NCI-H1092 (cell line): ENCODE measurements around the gene AK2.

Experiments
- DNase-seq: peaks from one replicate; lab custom pipeline; 2025; lab: John Stamatoyannopoulos, UW

The AK2 gene

GRCh38 chr1:32971576-32971975, 65.1 kb downstream of the AK2 start:
- DNase-seq: no peak

GRCh38 chr1:32971156-32971555, 65.5 kb downstream of the AK2 start:
- no peak for DNase-seq

DNA sequence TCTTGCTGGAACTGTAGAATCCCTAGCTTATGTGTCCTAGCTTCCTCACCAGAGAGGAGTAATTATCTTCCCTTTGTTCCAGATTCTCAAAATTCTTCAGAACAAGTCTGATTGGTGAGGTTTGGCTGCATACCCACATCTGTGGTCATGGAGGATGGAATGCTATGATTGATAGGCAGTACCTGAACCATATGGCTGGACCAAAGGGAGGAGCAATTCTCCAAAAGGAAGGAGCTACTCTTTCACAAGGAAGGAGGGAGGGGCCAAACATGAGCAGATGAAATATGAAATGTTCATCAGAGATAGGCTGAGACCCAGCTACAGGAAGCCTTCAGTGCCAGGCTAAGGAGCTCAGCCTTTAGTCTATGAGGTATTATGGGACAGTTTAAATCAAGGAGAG, 67.1 kb downstream of the AK2 start:
- DNase-seq: no peak

DNA sequence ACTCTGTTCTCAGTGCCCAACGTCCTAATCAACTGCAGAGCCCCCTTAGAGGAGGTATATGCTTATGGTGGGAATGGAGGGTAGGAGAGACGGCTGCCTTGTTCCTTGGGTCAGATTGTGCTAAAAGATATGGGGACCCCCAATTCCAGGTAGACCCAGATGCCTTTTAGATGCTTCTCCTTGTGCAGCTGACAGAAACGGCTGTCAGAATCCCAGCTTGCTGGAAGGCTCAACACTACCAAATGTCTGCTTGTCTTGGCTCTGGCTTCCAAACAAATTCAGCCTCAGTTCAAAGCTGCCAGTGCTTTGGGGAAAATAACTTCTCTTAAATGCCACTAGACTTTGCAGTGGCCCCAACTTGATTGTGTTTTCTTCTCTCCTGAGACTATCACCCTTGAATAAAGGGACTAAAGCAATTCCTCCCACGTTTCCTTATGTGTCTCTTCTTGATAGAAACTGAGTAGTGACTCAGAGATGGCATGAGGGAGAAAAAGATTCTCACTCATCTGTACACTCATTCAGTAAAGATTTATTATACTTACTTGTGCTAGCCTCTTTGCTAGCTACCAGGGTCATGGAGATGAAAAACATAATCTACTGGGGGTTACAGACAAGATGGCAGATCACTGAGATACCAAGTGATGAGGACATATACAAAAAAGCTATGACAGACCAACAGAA, 68.7 kb downstream of the AK2 start:
- no peak for DNase-seq

GRCh38 chr1:32966900-32967299, 69.8 kb downstream of the AK2 start:
- DNase-seq: no peak

- DNase-seq: no peak
These were observed 71.4 kb downstream of the AK2 start for GRCh38 chr1:32965251-32965747.

DNA sequence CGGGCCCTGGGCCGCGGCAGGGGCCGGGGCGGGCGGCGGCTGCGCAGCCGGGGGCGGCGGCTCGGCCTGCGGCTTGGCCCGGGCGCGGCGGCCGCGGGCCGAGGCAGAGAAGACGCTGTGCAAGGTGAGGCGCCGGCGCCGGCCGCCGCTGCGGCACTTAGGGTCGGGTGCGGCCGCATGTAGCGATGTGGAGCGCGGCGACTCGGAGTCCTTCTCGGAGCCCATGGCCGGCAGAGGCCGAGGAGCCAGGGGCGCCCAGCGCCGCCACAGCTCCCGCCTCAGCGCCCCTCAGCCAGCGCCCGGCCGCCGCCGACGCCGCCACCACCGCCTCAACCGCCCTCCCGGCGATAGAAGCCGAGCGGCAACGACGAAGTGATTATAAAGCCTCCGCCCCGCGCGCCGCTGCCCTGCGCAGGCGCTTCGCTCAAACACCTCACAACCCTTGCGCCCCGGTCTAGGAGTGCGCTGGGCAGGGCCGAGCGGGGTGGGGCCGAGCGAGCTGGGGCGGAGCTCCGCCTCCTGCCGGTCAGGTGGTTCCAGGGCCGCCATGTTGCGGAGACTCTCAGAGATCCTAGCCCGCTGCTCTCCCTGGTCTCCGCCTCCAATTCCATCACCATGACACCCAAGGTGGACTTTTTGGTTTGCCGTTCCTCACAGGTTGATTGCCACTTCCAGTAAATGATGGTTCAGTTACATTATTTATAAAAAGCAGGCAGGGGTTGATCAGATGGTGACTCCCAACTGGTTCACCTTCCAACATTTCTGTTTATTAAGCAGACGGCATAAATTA, 72.0 kb downstream of the AK2 start, which contains the start of gene RNF19B:
RNF19B (minus strand) TSS at position 349 of the 790 bp plus-strand sequence; CDS start at position 225, 124 bp downstream.
- DNase-seq: peak; percentile 98

- DNase-seq: no peak
These were observed 72.8 kb downstream of the AK2 start for GRCh38 chr1:32963746-32964460.

GRCh38 chr1:32962248-32962896, 74.3 kb downstream of the AK2 start:
- DNase-seq: no peak

GRCh38 chr1:32960819-32961355, 75.8 kb downstream of the AK2 start:
- DNase-seq: no peak

- no peak for DNase-seq
These were observed 76.3 kb downstream of the AK2 start for GRCh38 chr1:32960342-32960741.

DNA sequence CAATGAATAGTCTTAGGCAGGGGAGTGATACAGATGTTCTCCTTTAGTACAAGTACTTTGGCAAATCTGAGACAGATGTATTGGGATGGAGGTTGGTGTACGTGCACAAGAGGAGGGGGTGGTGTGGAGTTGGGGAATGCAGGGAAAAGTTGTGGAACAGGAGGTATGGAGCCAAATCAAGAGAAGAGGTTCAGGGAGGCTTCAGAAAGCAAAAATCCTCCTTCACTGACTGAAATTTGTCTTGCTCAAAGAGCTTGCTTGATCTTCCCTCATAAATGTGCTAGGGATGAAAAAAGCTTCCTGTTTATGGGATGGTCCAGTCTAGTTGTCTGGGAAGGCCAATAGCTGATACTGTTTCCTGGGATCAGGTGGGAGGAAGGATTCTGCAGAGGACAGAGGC, 77.9 kb downstream of the AK2 start:
- DNase-seq: no peak
